HTERT RPE-1 (cell line): ENCODE measurements around the gene WDR83.
"Not testable (repeated sequence)": the region's sequence is repeated elsewhere in the genome, so short reads cannot be mapped to it uniquely, and the experiment has no call there.

Source experiments
- in situ Hi-C: fragments of 300-500 bp; cut with MboI; formaldehyde crosslinking; loops from 4 replicates; pipeline ENCODE4 v1.14.3; 2020; ENCODE audit warnings: low sequenced_read_pairs

The WDR83 gene

DNA sequence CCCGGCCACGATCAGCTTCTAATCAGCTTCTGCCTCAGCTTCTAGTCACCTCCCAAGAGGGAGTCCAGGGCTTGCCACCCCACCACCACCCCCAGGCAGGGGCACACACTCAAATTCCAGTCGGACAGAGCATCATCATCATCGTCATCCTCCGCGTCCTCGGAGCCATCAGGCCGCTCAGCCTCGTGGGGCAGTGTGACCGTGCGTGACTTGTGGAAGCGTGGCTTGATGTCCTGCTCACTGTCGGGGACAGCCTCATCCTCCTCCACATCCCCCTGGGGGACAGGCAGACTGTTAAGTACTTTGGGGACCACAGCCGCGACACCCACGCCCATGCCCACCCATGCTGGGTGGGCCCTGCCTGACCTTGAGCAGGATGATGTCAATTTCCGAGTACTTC is 44.6 kb downstream of the WDR83 start:
- in situ Hi-C loops: no loop called here

DNA sequence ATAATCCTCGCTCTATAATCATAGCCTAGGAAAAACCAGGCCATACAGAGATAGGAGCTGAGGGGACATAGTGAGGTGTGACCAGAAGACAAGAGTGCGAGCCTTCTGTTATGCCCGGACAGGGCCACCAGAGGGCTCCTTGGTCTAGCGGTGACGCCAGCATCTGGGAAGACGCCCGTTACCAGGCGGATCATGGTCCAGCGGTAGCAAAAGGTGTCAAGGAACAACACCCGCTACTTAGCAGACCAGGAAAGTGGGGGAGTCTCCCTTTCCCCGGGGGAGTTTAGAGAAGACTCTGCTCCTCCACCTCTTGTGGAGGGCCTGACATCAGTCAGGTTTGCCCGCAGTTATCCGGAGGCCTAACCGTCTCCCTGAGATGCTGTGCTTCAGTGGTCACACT is 45.5 kb downstream of the WDR83 start:
- in situ Hi-C loops: not testable (repeated sequence)

DNA sequence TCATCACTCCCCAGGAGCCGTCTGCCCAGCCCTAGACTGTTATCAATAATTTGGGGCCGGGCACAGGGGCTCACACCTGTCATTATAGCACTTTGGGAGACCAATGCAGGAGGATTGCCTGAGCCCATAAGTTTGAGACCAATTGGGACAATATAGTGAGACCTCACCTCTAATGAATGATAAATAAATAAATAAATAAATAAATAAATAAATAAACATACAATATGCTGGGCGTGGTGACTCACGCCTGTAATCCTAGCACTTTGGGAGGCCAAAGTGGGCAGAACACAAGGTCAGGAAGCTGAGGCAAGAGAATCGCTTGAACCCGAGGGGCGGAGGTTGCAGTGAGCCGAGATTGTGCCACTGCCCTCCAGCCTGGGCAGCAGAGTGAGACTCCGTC is 46.7 kb downstream of the WDR83 start:
- in situ Hi-C loops: not testable (repeated sequence)

DNA sequence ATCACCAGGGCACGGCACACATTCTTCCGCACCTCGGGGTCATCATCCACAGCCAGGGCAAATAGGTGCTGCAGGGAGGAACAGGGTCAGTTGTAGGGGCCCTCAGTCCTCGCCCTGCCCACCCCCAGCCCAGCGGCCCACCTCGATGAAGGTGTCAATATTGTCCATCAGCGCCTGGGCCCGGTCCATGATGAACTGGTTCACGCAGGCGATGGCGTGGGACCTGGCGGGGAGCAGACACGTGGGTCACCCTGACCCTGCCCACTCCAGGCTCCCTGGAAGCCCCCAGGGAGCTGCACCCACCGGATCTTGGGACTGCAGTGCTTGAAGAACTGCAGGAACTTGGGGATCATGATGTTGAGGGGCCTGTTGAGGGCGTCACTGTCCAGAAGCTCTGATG is 48.5 kb downstream of the WDR83 start:
- in situ Hi-C loops: no loop called here

DNA sequence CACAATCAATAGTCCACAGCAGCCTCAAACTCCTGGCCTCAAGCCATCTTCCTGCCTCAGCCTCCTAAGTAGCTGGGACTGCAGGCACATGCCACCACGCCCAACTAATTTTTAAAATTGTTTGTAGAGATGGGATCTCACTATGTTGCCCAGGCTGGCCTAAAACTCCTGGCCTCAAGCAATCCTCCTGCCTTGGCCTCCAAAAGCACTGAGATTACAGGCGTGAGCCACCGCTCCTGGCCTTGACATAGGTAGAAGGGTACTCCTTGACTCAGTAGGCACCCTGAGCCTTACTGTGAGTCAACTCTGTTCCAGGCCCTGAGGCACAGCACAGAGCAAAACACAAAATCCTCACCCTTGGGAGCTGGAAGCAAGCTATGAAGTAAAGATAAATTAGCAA is 49.3 kb downstream of the WDR83 start:
- in situ Hi-C loops: no loop called here

DNA sequence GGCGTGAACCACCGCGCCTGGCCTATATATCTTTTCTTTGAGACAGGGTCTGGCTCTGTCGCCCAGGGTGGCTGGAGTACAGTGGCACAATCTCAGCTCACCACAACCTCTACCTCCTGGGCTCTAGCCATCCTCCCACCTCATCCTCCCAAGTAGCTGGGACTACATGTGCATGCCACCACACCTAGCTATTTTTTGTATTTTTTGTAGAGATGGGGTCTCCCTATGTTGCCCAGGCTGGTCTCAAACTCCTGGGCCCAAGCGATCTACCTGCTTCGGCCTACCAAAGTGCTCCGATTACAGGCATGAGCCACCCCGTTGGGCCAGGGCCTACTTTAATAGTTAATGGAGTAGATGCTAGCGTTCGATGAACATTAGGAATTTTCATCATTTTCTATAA is 53.7 kb downstream of the WDR83 start:
- in situ Hi-C loops: no loop called here

DNA sequence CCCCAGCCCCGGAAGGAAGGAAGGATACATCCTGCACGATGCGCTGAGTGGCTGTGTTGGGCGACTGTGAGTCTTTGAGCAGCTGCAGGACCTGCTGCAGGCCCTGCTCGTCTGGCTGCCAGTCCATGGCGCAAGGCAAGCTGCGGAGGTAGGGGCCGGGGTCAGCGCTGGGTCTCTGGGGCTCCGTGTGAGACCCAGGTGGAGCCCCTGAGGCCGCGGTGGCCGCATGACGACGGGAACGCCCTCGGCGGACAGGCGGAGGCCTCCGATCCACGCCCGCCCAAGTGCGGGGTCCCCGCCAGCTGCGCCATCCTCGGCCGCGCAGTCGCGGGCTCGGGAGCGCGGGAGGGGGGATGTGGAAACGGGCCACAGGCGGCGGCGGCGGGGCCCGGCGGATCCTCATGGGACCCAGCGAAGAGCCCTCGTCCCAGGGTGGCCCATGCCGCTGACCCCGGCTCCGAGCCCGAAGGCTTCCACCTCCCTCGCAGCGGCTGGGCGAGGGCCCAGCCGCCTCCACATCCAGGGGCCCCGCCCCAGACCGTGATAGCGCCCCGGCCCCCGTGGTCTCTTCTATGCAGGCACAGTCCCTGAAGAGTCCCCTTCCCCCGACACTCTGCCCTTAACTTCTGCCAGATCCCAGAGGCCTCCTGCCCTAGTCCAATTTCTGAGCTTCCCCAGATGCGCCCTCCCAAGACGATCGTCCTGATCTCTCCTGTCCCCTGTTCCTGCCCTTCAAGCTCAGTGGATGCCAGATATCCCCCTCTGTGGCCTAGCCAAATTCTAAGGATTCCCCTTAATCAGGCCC is 54.4 kb downstream of the WDR83 start:
- in situ Hi-C loops: no loop called here

DNA sequence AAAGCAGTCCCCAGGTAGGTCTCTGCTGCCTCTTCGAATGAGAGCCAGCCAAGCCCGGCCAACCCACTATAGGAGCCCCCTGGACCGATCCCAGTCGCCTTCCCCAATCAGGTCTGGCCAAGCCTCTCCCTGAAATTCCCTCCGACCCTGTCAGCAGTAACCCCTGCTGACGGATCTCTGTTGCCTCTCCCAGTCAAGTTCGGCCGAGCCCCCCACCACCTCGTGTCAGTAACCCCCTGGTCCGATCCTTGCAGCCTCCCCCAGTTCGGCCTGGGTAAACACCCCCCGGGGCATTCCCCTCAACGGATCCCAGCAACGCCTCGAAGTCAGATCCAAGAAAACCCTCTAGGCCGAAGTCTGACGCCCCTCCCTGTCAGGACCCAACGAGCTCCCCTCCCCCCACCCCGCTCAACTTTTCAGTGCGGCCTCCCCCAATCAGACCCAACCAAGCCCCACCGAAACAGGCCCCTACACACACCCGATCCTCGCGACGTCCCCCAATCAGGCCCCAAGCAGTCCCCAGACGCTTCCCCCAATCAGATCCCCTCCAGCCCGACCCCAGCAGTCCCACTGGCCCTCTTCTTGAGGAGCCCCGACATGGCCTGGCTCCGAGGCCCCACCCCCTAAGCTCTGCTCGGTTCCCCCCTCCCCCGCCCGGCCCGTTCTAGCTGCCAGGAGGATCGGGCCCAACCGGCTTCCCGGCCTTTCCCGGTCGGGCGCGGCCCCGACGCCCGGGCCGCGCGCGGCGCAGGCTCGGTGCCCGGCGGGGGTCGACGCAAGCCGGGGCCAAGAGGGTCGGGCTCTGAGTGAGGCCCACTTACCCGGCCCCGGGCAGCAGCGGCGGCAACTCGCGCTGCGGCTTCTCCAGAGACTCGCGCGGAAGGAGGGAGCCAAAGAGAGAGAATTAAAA is 55.3 kb downstream of the WDR83 start:
- in situ Hi-C loops: no loop called here

DNA sequence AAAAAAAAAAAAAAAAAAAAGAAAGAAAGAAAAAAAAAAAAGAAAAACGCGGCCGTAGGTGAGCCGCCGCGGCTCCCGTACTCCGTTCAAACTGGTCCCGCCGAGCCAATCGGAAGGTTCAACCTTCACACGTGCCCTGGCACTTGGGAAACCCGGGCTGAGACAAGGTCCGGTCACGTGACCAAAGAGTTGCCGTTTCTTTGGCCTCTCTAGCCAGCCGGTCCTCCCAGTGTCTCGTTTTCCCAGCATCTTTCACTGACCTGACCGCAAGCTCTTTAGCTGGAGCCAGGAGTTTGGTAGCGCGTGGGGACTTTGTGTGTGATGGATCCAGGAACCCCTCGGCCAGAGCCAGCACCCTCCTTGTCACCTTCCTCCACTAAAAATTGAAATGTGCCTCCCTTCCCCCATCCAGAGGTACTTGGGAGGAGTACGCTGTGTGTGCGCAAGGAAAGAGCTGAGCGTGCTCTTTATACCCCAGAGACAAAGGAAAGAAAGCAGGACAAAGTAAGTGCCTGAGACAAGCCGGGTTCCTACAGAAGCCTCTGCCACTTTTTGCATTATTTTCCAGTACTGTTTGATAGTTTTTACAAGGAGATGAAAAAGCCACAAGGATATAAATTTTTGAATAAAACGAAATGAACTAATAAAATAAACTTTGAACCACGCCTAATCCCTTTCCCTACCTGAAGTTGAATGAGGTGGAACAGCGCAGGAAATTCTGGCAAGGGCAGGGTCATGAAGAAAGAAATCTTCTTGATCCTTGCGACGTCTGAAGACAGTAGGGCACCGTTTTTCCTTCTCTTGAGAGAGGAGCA is 56.2 kb downstream of the WDR83 start:
- in situ Hi-C loops: no loop called here

DNA sequence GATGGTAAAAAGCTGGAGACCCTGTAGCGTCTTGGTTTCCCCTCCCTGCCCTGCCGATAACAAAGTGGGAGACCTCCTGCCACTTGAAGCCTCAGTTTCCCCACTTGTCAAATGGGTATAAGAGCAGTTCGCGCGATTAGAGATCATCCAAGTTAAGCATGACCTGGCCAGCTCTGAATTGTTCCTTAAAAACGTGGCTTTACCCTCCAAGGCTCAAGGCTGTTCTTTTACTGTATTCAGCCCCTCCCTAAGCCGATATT is 56.7 kb downstream of the WDR83 start:
- in situ Hi-C loops: no loop called here

DNA sequence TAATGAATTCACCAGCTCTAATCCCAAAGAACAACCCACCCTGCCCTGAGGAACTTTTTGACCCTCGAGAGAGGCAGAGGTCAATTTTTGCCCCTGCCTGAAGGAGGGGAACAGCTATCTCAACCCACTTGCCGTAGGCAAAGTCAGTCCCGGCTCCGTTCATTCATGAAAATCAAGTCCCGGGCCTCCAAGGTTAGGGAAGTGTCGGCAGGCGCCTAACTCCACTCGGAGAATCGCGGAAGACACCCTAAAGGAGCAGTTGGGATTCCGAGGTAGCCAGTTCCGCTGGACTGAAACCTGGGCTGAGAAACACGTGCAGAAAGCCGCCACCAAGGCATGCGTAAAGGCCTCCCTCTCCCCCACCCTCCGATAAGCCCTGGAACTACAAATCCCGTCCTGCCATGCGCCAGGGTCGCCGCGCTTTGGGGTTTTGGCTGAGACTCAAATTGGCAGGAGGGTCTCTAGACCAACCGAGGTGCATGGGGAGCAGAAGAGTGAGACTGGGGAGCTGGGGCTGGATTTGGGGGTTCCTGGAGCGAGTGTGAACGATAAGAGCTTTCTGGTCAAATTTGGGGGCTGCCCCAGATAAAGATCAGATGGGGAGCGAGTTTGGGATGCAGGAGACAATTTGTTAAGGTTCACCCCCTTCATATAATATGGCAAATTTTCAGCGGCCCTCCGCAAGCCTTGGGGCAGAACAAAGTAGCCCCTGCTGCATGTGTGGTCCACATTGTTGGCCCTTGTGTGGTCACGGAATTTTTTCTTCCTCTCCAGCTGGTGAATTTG is 57.2 kb downstream of the WDR83 start, which contains the start of gene TNPO2:
TNPO2 (minus strand) TSS at position 292 of the 786 bp plus-strand sequence. CDS start 2,955 bp downstream, outside the sequence.
- in situ Hi-C loops: no loop called here
